ENCODE measurements around the gene ALOXE3. TPM values are rescaled to one million over a fixed set of nuclear protein-coding genes. Genes with fewer than 3 reads are reported as not detected.
A peak's percentile ranks its signal among the peaks of the same experiment; 100 is the strongest.

Gene ALOXE3
- total and polyA plus RNA-seq, 5 experiments from 2014 or later = 0.13 to 0.52 (median 0.18) TPM; not detected in 2

DNA sequence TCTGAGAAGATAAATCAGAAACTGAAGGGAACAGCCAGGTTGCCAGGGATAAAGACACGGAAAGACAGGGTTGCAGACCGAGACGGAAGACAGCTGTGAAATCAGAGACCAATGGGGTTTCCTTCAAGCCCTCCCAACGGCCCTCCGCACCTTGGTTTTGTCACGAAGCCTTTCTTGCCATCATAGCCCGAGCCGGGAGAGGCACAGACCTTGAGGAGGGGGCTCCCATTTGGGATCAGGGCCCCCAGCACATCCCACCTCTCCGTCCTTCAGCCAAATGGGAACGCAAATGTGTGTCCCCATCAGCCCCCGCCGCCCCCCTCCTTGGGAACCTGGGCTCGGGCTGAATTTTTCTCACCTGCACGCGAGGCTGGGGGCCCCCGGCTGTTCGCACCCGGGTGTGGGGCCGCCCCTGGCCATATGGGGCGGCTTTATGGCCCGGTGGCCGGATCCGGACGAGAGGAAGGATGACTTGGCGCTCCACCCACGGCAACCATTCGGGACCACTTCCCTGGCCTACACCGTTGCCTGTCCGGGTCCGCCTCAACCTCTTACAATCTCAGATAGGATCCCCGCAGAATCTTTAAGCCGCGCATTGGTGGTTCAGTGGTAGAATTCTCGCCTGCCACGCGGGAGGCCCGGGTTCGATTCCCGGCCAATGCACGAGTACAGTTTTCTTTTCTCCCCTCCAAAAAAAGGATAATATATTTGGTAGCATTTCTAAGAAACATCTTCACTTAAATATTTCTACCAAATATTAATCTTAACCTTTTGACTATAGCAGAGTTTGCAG lies 7.0 kb upstream of the ALOXE3 start:
- H3K9me3 Mint-ChIP-seq = peaks cover 0 to 9% (median 0%) of the 10 kb centered on the region in 9 donors
- DNase-seq = peak; percentile 76 to 99 (median 90)
- H3K4me1 Mint-ChIP-seq = peaks cover 41 to 63% (median 54%) of the 10 kb centered on the region in 4 donors
- peaks cover 0 to 40% (median 26%) of the 10 kb centered on the region in 5 donors for H3K27me3 Mint-ChIP-seq
- peak; percentile 39 to 50 for ATAC-seq
- H3K4me3 Mint-ChIP-seq = peak overlapping the region; percentile 87 to 97 (median 94)
- peak overlapping the region in 9 of 10 donors; percentile 72 to 100 (median 87) for H3K27ac Mint-ChIP-seq
- H3K36me3 Mint-ChIP-seq = peaks cover 0 to 4% (median 0%) of the 10 kb centered on the region in 3 donors
- POLR2A ChIA-PET = interaction anchor here (0.5 to 4.0 kb wide), 11 partner anchors 13 to 257 kb away, joined by 3 to 27 read pairs (median 5); partner anchors contain the start of gene SLC25A35

DNA sequence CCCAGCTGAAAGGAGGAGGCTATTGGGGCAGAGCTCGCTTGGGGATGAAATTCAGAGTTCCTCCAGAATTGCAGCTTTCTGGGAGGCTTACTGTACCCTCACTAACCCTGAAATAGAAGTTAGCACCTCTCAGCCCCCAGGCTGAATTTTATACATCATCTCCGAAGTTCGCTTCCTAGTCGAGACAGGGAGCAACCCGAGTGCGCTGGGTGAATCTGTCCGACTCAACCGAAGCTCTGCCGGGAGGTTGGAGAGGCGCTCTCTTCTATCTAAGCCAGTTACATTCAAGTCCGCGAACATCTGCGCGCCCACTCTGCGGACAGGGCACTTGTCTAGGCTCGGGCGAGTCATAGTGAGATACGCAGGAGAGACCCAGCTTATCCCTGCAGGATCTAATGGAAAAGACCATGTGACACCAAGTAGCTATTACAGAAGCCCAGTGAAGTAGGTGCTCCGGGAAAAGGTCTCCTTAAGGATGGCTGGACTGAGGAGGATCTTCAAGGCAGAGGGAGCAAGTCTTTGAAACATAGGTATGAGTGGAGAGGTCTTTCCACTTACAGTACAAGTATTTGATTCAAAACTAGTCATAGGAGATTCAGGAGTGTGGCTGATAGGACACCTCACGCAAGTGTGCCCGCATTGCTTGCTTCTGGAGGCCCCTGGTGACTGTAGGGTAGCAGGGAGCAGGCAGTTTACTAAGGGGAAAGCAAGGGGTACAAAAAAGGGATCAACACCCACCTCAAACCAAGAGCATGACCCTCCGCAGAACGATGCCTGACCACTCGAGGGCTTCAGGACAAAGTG lies 6.2 kb upstream of the ALOXE3 start:
- Mint-ChIP-seq H3K4me1 (peaks cover 49 to 71% (median 62%) of the 10 kb centered on the region in 4 donors), H3K27ac (peak overlapping the region in 8 of 10 donors; percentile 55 to 100 (median 84)), H3K4me3 (peak overlapping the region; percentile 87 to 97 (median 94)), H3K36me3 (peaks cover 0 to 4% (median 0%) of the 10 kb centered on the region in 3 donors), H3K27me3 (peaks cover 0 to 39% (median 26%) of the 10 kb centered on the region in 5 donors), H3K9me3 (peaks cover 0 to 12% (median 0%) of the 10 kb centered on the region in 9 donors)
- POLR2A ChIA-PET = interaction anchor here (0.5 to 4.0 kb wide), 19 partner anchors 12 to 669 kb away, joined by 3 to 27 read pairs (median 5); partner anchors contain the start of genes CTC1 and SLC25A35
- no peak for ATAC-seq
- DNase-seq = peak in 3 of 10 donors; percentile 23 to 34 (median 28)

DNA sequence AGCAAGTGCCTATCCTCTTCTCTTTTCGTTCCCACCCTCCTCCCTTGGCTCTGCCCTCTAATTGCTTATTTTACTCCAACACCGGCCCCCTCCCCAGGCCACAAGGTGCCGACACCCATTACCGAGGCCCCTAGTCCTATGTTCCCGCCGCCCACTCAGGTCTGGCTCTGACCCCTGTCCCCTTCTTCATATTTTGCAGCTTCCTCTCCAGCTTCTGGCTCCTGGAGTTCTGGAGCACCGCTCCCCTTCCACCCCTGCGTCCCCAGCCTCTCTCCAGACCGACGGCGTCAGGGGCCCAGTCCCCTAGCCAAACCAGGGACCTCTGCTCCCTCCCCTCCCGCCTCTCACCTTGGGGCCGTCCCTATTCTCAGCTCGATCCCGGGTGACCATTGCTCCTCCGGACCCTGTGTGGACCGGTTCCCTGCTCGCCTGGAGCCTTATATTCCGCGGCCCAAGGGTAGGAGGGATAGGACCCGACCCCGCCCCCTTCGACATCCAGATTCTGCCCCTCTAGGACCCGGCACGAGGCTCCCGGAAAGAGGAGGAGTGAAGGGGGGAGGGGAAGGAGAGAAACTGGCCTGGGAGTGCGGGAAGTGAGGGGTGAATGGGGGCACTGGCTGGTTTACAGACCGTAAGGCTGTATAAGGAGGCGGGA lies 5.5 kb upstream of the ALOXE3 start, which contains the start of gene HES7:
TSS of gene HES7 (minus strand) at position 412 of the 655 bp plus-strand sequence. CDS start at position 390, 22 bp downstream.
- DNase-seq (peak in 2 of 10 donors; percentile 18 to 64), ATAC-seq (no peak)
- peaks cover 0 to 6% (median 2%) of the 10 kb centered on the region in 3 donors for H3K36me3 Mint-ChIP-seq
- POLR2A ChIA-PET = interaction anchor here (0.5 to 4.0 kb wide), 22 partner anchors 12 to 668 kb away, joined by 3 to 27 read pairs (median 5); partner anchors contain the start of genes CTC1, RANGRF and SLC25A35
- peak within 1 kb of the TSS; percentile 87 to 97 (median 94) for H3K4me3 Mint-ChIP-seq
- peaks cover 0 to 39% (median 26%) of the 10 kb centered on the region in 5 donors for H3K27me3 Mint-ChIP-seq
- peaks cover 54 to 78% (median 67%) of the 10 kb centered on the region in 4 donors for H3K4me1 Mint-ChIP-seq
- peak within 1 kb of the TSS; percentile 33 to 100 (median 84) for H3K27ac Mint-ChIP-seq
- H3K9me3 Mint-ChIP-seq = peaks cover 0 to 16% (median 0%) of the 10 kb centered on the region in 9 donors

DNA sequence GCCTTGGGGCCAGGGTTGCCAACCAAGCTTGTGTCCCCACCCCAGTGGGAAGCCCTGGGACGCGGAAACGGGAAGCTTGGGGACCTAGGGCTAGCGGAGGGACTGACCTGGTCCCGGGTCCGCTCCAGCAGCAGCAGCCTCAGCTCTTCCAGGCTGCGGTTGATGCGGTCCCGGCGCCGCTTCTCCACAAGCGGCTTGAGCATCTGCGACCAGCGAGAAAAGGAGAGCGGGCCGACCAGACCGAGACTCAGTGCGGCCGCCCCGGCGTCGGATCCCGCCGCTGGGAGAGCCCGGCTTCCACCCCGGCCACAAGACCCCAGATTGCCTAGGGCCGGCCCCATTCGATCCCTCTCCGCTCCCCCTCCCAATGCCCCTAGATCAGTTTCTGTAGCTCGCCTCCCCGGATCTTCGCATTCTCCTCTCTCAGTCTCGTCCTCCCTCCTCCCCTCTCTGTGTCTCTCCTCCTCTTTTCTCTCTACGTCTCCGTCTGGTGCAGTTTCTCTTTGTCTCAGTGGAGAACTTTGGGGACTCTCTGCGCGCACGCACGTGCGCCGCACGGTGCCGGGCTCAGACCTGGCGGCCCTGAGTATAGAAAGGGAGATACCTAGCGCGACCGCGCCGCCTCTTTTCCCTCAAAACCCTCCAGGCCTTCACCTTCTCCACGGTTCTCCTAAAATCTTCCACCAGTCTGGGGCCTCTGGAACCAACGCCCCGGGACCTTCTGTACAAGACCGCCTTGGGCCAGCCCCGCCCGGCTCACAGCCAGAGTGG lies 4.8 kb upstream of the ALOXE3 start:
- POLR2A ChIA-PET = interaction anchor here (1.0 to 4.0 kb wide), 15 partner anchors 10 to 166 kb away, joined by 3 to 27 read pairs (median 6); partner anchors contain the start of genes CTC1 and RANGRF

DNA sequence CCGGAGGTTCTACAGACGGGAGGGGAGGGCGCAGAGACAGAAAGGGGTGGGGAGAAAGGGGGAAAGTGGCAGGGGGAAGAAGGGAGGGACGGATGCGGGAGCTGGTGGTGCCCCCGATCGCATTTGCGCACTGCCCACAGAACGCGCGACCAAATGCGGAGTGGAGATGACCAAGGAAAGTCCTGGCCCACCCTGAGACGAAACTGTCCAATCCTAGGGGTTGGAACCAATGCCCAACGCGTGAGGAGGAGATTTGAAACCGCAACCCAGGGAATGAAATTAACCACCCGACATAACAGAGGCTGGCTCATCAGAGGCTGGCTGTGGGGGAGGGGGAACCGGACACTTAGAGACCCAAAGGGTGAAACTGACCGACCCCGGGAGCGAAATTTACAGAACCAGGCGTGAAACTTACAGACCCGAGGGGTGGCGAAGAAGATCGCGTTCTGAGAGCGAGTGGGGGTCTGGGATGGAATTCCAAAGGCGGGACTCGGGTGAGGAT lies 4.2 kb upstream of the ALOXE3 start:
- DNase-seq = peak in 2 of 10 donors; percentile 11 to 59
- H3K27ac Mint-ChIP-seq = peak overlapping the region in 5 of 10 donors; percentile 5 to 85 (median 52)
- H3K4me1 Mint-ChIP-seq = peaks cover 65 to 92% (median 80%) of the 10 kb centered on the region in 4 donors
- H3K4me3 Mint-ChIP-seq = peak overlapping the region; percentile 84 to 97 (median 92)
- peaks cover 0 to 17% (median 0%) of the 10 kb centered on the region in 9 donors for H3K9me3 Mint-ChIP-seq
- peaks cover 0 to 38% (median 26%) of the 10 kb centered on the region in 5 donors for H3K27me3 Mint-ChIP-seq
- POLR2A ChIA-PET = interaction anchor here (0.5 to 4.0 kb wide), 14 partner anchors 10 to 100 kb away, joined by 3 to 27 read pairs (median 3); no protein-coding TSS in a partner anchor
- ATAC-seq = no peak
- peaks cover 0 to 6% (median 3%) of the 10 kb centered on the region in 3 donors for H3K36me3 Mint-ChIP-seq

More for the DNA sequence above, 4.8 kb upstream of the ALOXE3 start:
- Mint-ChIP-seq H3K4me3 (peak overlapping the region; percentile 84 to 97 (median 92)), H3K4me1 (peaks cover 60 to 85% (median 74%) of the 10 kb centered on the region in 4 donors), H3K27ac (peak overlapping the region in 7 of 10 donors; percentile 33 to 100 (median 57)), H3K9me3 (peaks cover 0 to 17% (median 0%) of the 10 kb centered on the region in 9 donors), H3K36me3 (peaks cover 0 to 6% (median 3%) of the 10 kb centered on the region in 3 donors), H3K27me3 (peaks cover 0 to 38% (median 26%) of the 10 kb centered on the region in 5 donors)
- DNase-seq (peak in 6 of 10 donors; percentile 29 to 63 (median 44)), ATAC-seq (peak; percentile 6 to 11)

DNA sequence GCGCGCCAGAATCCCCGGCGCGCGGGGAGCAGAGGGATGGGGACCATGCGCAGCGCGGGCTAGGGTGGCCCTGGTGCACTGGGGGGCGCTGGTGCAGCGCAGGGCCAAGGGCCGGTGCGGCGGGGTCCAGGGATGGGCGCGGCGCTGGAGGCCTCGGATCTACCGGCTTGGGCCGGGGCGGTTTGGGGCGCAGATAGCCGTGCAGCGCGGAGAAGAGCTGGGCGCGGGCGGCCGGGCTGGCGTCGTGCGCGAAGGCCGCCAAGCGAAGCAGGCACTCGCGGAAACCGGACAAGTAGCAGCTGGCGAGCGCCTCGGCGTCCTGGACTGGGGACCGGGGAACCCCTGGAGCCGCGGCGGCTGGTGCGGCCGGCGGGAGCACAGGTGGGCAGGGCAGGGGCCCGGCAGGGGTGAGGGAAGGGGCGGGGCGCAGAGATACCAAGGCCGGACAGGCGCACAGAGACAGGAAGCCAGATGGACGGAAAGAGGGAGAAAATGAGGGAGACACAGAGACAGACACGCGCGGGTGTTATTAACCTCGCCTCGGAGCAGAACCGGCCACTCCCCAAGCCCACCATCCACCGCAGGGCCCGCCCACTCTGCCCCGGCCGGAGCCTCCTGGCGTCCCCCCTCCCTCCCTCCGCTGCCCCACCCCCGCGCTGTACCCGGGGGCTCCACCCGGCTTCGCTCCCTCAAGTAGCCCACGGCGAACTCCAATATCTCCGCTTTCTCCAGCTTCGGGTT lies 3.5 kb upstream of the ALOXE3 start:
- POLR2A ChIA-PET = interaction anchor here (0.5 to 4.0 kb wide), 13 partner anchors 9 to 167 kb away, joined by 3 to 27 read pairs (median 3); partner anchors contain the start of gene RANGRF
- ATAC-seq (no peak), DNase-seq (peak in 5 of 10 donors; percentile 36 to 63 (median 39))
- Mint-ChIP-seq H3K9me3 (peaks cover 0 to 17% (median 0%) of the 10 kb centered on the region in 9 donors), H3K27me3 (peaks cover 0 to 37% (median 28%) of the 10 kb centered on the region in 5 donors), H3K4me3 (peak overlapping the region; percentile 84 to 97 (median 92)), H3K36me3 (peaks cover 0 to 6% (median 3%) of the 10 kb centered on the region in 3 donors), H3K4me1 (peaks cover 60 to 88% (median 77%) of the 10 kb centered on the region in 4 donors), H3K27ac (peak overlapping the region in 2 of 10 donors; percentile 15 to 85)

DNA sequence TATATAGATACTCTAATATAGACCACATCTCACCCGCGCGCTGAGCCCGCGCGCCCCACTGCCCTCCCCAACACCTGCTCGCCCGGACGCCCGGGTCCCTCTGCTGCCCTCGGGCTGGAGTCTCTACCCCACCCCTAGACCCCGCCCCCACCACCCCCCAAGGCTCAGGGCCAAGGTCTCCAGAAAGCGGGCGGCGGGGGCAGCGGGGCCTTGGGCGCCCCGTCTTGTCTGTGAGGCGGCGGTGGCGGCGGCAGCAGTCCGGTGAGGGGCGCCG lies 3.0 kb upstream of the ALOXE3 start:
- DNase-seq = no peak
- peaks cover 0 to 6% (median 3%) of the 10 kb centered on the region in 3 donors for H3K36me3 Mint-ChIP-seq
- peaks cover 0 to 17% (median 0%) of the 10 kb centered on the region in 9 donors for H3K9me3 Mint-ChIP-seq
- H3K4me3 Mint-ChIP-seq = peak overlapping the region; percentile 87 to 98 (median 93)
- peaks cover 4 to 41% (median 33%) of the 10 kb centered on the region in 5 donors for H3K27me3 Mint-ChIP-seq
- POLR2A ChIA-PET = interaction anchor here (0.9 to 2.6 kb wide), 3 partner anchors 42 to 167 kb away, joined by 3 to 6 read pairs (median 3); partner anchors contain the start of gene RANGRF
- peak overlapping the region in 1 of 10 donors; percentile 100 for H3K27ac Mint-ChIP-seq
- peaks cover 60 to 83% (median 77%) of the 10 kb centered on the region in 4 donors for H3K4me1 Mint-ChIP-seq
- ATAC-seq = no peak

DNA sequence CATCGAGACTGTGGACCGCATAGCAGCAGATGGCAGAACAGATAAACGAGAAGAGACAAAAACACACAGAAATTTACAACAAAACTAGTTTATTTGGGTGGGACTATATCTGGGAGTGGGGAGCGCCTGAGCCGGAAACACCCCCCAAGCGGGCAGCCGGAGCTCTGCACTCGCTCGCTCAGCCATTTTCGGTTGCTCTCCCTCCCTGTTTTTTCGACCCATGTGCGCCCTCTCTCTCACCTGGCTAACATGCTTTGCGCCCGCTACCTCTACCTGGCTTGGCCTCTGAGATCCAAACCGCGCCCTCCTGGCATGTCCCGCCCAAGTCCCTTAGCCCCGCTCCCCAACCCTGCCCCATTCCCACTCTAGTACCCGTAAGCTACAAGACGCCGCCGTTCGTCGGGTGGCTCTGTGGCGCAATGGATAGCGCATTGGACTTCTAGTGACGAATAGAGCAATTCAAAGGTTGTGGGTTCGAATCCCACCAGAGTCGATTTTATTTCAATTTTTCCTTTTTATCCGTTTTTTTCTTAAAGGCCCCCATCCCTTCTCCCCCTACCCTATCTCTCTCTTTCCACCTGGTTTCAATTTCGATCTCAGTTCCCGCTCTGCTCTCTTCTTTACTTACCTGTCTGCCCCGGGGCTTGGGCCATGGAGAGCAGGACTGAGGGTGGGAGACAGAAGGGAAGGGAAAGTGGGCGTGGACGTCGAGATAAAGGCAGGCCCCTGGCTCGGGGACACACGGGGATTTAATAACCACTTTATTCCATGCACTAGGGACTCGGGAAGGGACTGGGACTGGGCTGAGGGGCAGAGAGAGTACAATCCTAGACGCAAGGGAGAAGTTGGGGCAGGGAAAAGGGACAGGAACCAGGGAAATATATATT lies 2.4 kb upstream of the ALOXE3 start:
- Mint-ChIP-seq H3K4me3 (peak overlapping the region; percentile 84 to 98 (median 92)), H3K27ac (peak overlapping the region; percentile 67 to 100 (median 92)), H3K27me3 (peaks cover 6 to 45% (median 35%) of the 10 kb centered on the region in 5 donors), H3K9me3 (peaks cover 0 to 17% (median 0%) of the 10 kb centered on the region in 9 donors), H3K4me1 (peaks cover 57 to 78% (median 72%) of the 10 kb centered on the region in 4 donors), H3K36me3 (peaks cover 0 to 6% (median 3%) of the 10 kb centered on the region in 3 donors)
- peak in 8 of 10 donors; percentile 25 to 80 (median 58) for DNase-seq
- ATAC-seq = peak; percentile 8 to 21
- POLR2A ChIA-PET = interaction anchor here (0.6 to 3.5 kb wide), 21 partner anchors 11 to 434 kb away, joined by 3 to 71 read pairs (median 7); partner anchors contain the start of genes ALOX12B, BORCS6, CTC1 and NAA38

Data from naive thymus-derived CD8-positive, alpha-beta T cell (primary cell).